IMR-90 (cell line): Measurements from ENCODE around the gene PLCXD1. TPM values are rescaled to one million over a fixed set of nuclear protein-coding genes. Genes with fewer than 3 reads are reported as not detected.

Source experiments
- ATAC-seq: fragments of 200-7000 bp; cut with Tn5 transposase; 2 replicates; pipeline ENCODE4 v1.9.1; 2020; ENCODE audit warnings: low read depth, mild to moderate bottlenecking, moderate library complexity
- BruUV-seq: library from RNA; stranded (reverse); fragments of 400-500 nt; replicated peaks from 2 replicates; lab custom pipeline; 2021; lab: Mats Ljungman, UMichigan
- CTCF ChIA-PET: fragments of 300-600 bp; formaldehyde crosslinking; extraction: SDS; loops from one replicate; lab custom pipeline; 2021; ENCODE audit warnings: antibody characterized with exemption; lab: Yijun Ruan, JAX
- POLR2A ChIA-PET: fragments of 300-600 bp; sonication (Branson Sonifier 250); formaldehyde crosslinking; loops from one replicate; lab custom pipeline; 2022; ENCODE audit warnings: antibody characterized with exemption; ENCODE audit not compliant: unreplicated experiment; lab: Charles Lee
- DNase-seq: peaks from one replicate; pipeline ENCODE4 v3.0.0; 2013
- H2AFZ ChIP-seq: replicated peaks from 2 replicates; pipeline ENCODE3; 2013; ENCODE audit warnings: low read length, mild to moderate bottlenecking; ENCODE audit not compliant: poor library complexity
- H2AK5ac ChIP-seq: 2 replicates; pipeline ENCODE4 v1.6.1; 2013; ENCODE audit warnings: low read depth, low read length, inconsistent platforms
- H2AK9ac ChIP-seq: replicated peaks from 2 replicates; pipeline ENCODE3; 2013; ENCODE audit warnings: mild to moderate bottlenecking, low read depth, low read length, moderate library complexity; ENCODE audit not compliant: poor library complexity
- H2BK120ac ChIP-seq: 2 replicates; pipeline ENCODE4 v1.6.1; 2013; ENCODE audit warnings: low read depth, low read length, inconsistent platforms
- H2BK15ac ChIP-seq: 3 replicates; pipeline ENCODE4 v1.6.1; 2013; ENCODE audit warnings: low read depth, low read length, inconsistent platforms
- H2BK20ac ChIP-seq: 2 replicates; pipeline ENCODE4 v1.6.1; 2013; ENCODE audit warnings: low read depth, mild to moderate bottlenecking, inconsistent platforms, low read length, moderate library complexity
- H2BK5ac ChIP-seq: 2 replicates; pipeline ENCODE4 v1.6.1; 2013; ENCODE audit warnings: mild to moderate bottlenecking, low read depth, low read length, inconsistent platforms; ENCODE audit not compliant: poor library complexity, severe bottlenecking
- H3K14ac ChIP-seq: replicated peaks from 2 replicates; pipeline ENCODE4 v1.6.1; 2013; ENCODE audit warnings: low read depth, low read length, inconsistent platforms
- H3K18ac ChIP-seq: 2 replicates; pipeline ENCODE4 v1.6.1; 2013; ENCODE audit warnings: low read depth, low read length, control low read depth
- H3K23ac ChIP-seq: 2 replicates; pipeline ENCODE4 v1.6.1; 2013; ENCODE audit warnings: low read depth, low read length, inconsistent platforms
- H3K27ac ChIP-seq: 2 replicates; pipeline ENCODE4 v1.5.1; 2013; ENCODE audit warnings: mild to moderate bottlenecking, control low read depth, low read length; ENCODE audit not compliant: insufficient read depth
- H3K27me3 ChIP-seq: 2 replicates; pipeline ENCODE4 v1.6.1; 2013; ENCODE audit warnings: low read length; ENCODE audit not compliant: control insufficient read depth, insufficient read depth
- H3K36me3 ChIP-seq: 2 replicates; pipeline ENCODE4 v1.6.1; 2013; ENCODE audit warnings: low read length, mixed read lengths; ENCODE audit not compliant: control insufficient read depth, insufficient read depth
- H3K4ac ChIP-seq: 2 replicates; pipeline ENCODE4 v1.6.1; 2013; ENCODE audit warnings: low read depth, low read length, inconsistent platforms
- H3K4me1 ChIP-seq: 2 replicates; pipeline ENCODE4 v1.6.1; 2013; ENCODE audit warnings: low read length, mixed read lengths; ENCODE audit not compliant: control insufficient read depth, insufficient read depth
- H3K4me2 ChIP-seq: 2 replicates; pipeline ENCODE4 v1.6.1; 2013; ENCODE audit warnings: low read depth, mild to moderate bottlenecking, control low read depth, low read length, moderate library complexity
- H3K4me3 ChIP-seq: 2 replicates; pipeline ENCODE4 v1.5.1; 2013; ENCODE audit warnings: low read depth, mild to moderate bottlenecking, control low read depth, low read length, moderate library complexity; ENCODE audit not compliant: insufficient read depth
- H3K56ac ChIP-seq: 2 replicates; pipeline ENCODE4 v1.6.1; 2013; ENCODE audit warnings: low read length, inconsistent platforms; ENCODE audit not compliant: insufficient read depth; ENCODE audit errors: extremely low read depth
- H3K79me1 ChIP-seq, 2 experiments: 2 replicates each; pipeline ENCODE4 v1.6.1; 2013; ENCODE audit warnings: low read length in 2 of 2, inconsistent platforms in 1 of 2, low read depth in 1 of 2
- H3K9ac ChIP-seq: 2 replicates; pipeline ENCODE4 v1.6.1; 2013; ENCODE audit warnings: low read depth, low read length, control low read depth
- H3K9me1 ChIP-seq: 2 replicates; pipeline ENCODE4 v1.6.1; 2013; ENCODE audit warnings: low read length, inconsistent platforms; ENCODE audit not compliant: insufficient read depth
- H3K9me3 ChIP-seq: 2 replicates; pipeline ENCODE4 v1.6.1; 2013; ENCODE audit warnings: low read length; ENCODE audit not compliant: control insufficient read depth, insufficient read depth
- H4K20me1 ChIP-seq: 2 replicates; pipeline ENCODE4 v1.6.1; 2013; ENCODE audit warnings: low read length, inconsistent platforms; ENCODE audit not compliant: insufficient read depth
- H4K5ac ChIP-seq: 2 replicates; pipeline ENCODE4 v1.6.1; 2013; ENCODE audit warnings: mild to moderate bottlenecking, low read depth, low read length, control low read depth
- H4K8ac ChIP-seq, 2 experiments: 2 replicates each; pipeline ENCODE4 v1.6.1; 2013; ENCODE audit warnings: low read depth in 2 of 2, low read length in 2 of 2, control low read depth in 1 of 2, inconsistent platforms in 1 of 2
- H4K91ac ChIP-seq: 2 replicates; pipeline ENCODE4 v1.6.1; 2013; ENCODE audit warnings: low read depth, low read length, inconsistent platforms; ENCODE audit not compliant: insufficient read depth
- CTCF ChIP-seq: conservative IDR thresholded peaks from 2 replicates; pipeline ENCODE4 v1.5.1; 2012; ENCODE audit warnings: mild to moderate bottlenecking, low read depth, low read length, improper control_type of control experiment
- FOS ChIP-seq: fragments of 150-350 bp; IDR thresholded peaks from 2 replicates; pipeline ENCODE4 v1.6.1; 2016; ENCODE audit warnings: low read depth, low read length
- MAFK ChIP-seq: IDR thresholded peaks from 2 replicates; pipeline ENCODE4 v1.6.1; 2012; ENCODE audit warnings: low read depth, low read length, improper control_type of control experiment
- POLR2A ChIP-seq: IDR thresholded peaks from 2 replicates; pipeline ENCODE4 v1.6.1; 2012; ENCODE audit warnings: mild to moderate bottlenecking, low read depth, low read length
- USF2 ChIP-seq: fragments of 150-350 bp; IDR thresholded peaks from 2 replicates; pipeline ENCODE4 v1.6.1; 2017; ENCODE audit warnings: mild to moderate bottlenecking, antibody characterized with exemption, low read length, low read depth
- WGBS, 2 experiments: methylation state at CpG; one replicate each; pipeline versions ENCODE4 v1.1.5 to v1.1.7; 2013; ENCODE audit warnings: missing lambda C conversion rate in 2 of 2; ENCODE audit not compliant: insufficient read length in 1 of 2; ENCODE audit errors: extremely low coverage in 2 of 2; 5-methylcytosine and 5-hydroxymethylcytosine counted together
- dilution Hi-C: fragments of 300-500 bp; cut with HindIII; formaldehyde crosslinking; loops from one replicate; pipeline ENCODE4 v1.14.3; 2018; ENCODE audit warnings: low sequenced_read_pairs; ENCODE audit not compliant: unreplicated experiment
- in situ Hi-C: fragments of 300-500 bp; cut with MboI; formaldehyde crosslinking; loops from 3 replicates; pipeline ENCODE4 v1.14.3; 2019; ENCODE audit warnings: low sequenced_read_pairs, inconsistent platforms, mixed read lengths
- intact Hi-C: fragments of 100-400 bp; cut with micrococcal nuclease; formaldehyde crosslinking; loops from 2 replicates; pipeline ENCODE4 v1.10.0; 2022
- polyA plus RNA-seq, 3 experiments: library from polyadenylated mRNA; depleted of rRNA; stranded (reverse); fragments of >200 nt; gene quantifications; 2 replicates each; pipeline ENCODE4 v1.2.3, GENCODE V29; 2012; ENCODE audit warnings: low replicate concordance in 1 of 3
- total RNA-seq: library from RNA; depleted of rRNA; stranded (reverse); fragments of >200 nt; gene quantifications from 2 replicates; pipeline ENCODE4 v1.2.3, GENCODE V29; 2012

PLCXD1 gene
- total and polyA plus RNA-seq, 2 of the 4 experiments (the other 2 are of a cell fraction) = 16.7 to 17.7 TPM

- TF ChIP-seq CTCF (no peak), MAFK (no peak), FOS (no peak)
Observed at GRCh38 chrX:295136-295535, 14.0 kb downstream of the PLCXD1 start (continued).

DNA sequence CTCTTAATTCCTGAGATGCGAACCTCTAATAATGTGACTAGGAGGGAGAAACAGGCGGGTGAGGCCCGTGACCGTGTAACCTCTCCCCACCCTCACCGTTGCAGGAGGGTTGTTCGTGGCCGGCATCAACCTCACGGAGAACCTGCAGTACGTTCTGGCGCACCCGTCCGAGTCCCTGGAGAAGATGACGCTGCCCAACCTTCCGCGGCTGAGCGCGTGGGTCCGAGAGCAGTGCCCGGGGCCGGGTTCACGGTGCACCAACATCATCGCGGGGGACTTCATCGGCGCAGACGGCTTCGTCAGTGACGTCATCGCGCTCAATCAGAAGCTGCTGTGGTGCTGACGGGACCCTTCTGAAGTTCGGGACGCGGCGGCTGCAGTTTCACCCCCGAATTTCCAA is 17.8 kb downstream of the PLCXD1 start:
- WGBS, 2 experiments = 98% methylated on average over 24 of the region's 36 CpGs; no CpG with 5 or more reads in 1 of the 2 experiments
- Histone ChIP-seq H4K20me1 (no peaks in the 10 kb centered on the region), H4K91ac (no peak overlapping the region), H3K9me1 (no peaks in the 10 kb centered on the region), H2AFZ (no peak overlapping the region), H4K5ac (no peak overlapping the region), H3K36me3 (peaks cover 45% of the 10 kb centered on the region), H3K9me3 (no peaks in the 10 kb centered on the region), H3K56ac (no peak overlapping the region), H3K14ac (no peak overlapping the region), H3K4me1 (no peaks in the 10 kb centered on the region), H2BK120ac (no peak overlapping the region), H3K9ac (no peak overlapping the region), H2BK5ac (no peak overlapping the region), H2AK9ac (no peak overlapping the region), H3K18ac (no peak overlapping the region), H2BK20ac (no peak overlapping the region), H2AK5ac (no peak overlapping the region), H3K79me1 (0 out of 4 replicates have a peak, but pooled peaks cover 0 to 3% of the 10 kb centered on the region in 2 experiments), H3K27ac (no peak overlapping the region), H3K23ac (no peak overlapping the region), H4K8ac (no peak overlapping the region), H3K4ac (no peak overlapping the region), H2BK15ac (no peak overlapping the region), H3K27me3 (no peaks in the 10 kb centered on the region), H3K4me2 (no peak overlapping the region), H3K4me3 (no peak overlapping the region)
- ChIA-PET CTCF (no interaction called here), POLR2A (no interaction called here)
- intact Hi-C loops (no loop called here), in situ Hi-C loops (no loop called here), dilution Hi-C loops (no loop called here)
- no peak for TF ChIP-seq USF2
- no peak for TF ChIP-seq POLR2A
- ATAC-seq (no peak), DNase-seq (no peak)
- BruUV-seq = no TSS peak
